GM10266 (cell line): ENCODE data around the gene DUOXA1.
A peak's percentile ranks its signal among the peaks of the same experiment; 100 is the strongest.
"Not testable (repeated sequence)": the region's sequence is repeated elsewhere in the genome, so short reads cannot be mapped to it uniquely, and the experiment has no call there.

Experiments used
- DNase-seq: peaks from one replicate; pipeline ENCODE4 v3.0.0; 2012; ENCODE audit errors: extremely low spot score
- TF ChIP-seq, protein P1 (sequence below): IDR thresholded peaks from 2 replicates; pipeline ENCODE4 v1.5.1; 2012; ENCODE audit warnings: mild to moderate bottlenecking, low read depth; ENCODE audit not compliant: control insufficient read depth, insufficient read depth; ENCODE audit errors: missing control alignments

The DUOXA1 gene

DNA sequence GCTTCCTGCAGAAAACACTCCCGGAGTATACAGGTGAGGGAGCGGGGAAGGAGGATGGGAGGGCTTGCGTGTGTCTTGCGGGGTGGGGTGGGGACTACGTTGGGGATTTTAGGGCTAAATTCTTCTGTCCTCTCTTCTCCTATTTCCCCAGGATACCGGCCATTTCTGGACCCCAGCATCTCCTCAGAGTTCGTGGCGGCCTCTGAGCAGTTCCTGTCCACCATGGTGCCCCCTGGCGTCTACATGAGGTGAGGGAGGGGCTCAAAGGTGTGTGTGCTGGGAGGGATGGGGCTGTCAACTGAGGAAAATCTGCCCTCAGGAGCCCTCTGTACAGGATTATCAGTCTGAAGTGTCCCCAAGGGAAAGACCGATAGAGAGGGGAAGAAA lies 6.7 kb upstream of the DUOXA1 start:
- TF ChIP-seq, protein P1, sequence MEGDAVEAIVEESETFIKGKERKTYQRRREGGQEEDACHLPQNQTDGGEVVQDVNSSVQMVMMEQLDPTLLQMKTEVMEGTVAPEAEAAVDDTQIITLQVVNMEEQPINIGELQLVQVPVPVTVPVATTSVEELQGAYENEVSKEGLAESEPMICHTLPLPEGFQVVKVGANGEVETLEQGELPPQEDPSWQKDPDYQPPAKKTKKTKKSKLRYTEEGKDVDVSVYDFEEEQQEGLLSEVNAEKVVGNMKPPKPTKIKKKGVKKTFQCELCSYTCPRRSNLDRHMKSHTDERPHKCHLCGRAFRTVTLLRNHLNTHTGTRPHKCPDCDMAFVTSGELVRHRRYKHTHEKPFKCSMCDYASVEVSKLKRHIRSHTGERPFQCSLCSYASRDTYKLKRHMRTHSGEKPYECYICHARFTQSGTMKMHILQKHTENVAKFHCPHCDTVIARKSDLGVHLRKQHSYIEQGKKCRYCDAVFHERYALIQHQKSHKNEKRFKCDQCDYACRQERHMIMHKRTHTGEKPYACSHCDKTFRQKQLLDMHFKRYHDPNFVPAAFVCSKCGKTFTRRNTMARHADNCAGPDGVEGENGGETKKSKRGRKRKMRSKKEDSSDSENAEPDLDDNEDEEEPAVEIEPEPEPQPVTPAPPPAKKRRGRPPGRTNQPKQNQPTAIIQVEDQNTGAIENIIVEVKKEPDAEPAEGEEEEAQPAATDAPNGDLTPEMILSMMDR = peak; percentile 28
- DNase-seq = no peak

DNA sequence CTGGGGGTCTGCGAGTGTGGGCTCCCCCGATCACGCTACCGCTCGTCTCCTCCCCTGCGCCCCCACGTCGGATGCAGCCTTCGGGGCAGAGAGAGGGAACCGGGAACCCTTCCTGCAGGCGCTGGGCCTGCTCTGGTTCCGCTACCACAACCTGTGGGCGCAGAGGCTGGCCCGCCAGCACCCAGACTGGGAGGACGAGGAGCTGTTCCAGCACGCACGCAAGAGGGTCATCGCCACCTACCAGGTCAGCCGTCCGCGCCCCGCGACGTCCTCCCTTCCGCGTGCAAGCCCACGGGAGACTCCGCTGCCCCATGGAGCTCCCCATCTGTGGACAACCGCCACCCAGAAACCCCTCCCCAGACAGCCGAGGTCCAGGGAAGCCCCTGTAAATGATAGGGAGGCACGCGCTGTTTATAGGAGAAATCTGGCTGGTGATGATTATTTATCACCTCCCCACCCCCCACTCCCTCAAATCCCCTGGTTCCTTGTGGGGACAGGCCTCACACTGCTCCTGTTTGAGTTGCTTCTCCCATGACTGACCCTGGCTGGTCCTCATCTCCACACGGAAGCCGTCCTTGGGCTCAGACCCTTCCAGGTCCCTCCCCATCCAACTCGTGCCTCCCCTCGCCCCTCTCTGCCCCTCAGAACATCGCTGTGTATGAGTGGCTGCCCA lies 6.2 kb upstream of the DUOXA1 start:
- DNase-seq = not testable (repeated sequence)

DNA sequence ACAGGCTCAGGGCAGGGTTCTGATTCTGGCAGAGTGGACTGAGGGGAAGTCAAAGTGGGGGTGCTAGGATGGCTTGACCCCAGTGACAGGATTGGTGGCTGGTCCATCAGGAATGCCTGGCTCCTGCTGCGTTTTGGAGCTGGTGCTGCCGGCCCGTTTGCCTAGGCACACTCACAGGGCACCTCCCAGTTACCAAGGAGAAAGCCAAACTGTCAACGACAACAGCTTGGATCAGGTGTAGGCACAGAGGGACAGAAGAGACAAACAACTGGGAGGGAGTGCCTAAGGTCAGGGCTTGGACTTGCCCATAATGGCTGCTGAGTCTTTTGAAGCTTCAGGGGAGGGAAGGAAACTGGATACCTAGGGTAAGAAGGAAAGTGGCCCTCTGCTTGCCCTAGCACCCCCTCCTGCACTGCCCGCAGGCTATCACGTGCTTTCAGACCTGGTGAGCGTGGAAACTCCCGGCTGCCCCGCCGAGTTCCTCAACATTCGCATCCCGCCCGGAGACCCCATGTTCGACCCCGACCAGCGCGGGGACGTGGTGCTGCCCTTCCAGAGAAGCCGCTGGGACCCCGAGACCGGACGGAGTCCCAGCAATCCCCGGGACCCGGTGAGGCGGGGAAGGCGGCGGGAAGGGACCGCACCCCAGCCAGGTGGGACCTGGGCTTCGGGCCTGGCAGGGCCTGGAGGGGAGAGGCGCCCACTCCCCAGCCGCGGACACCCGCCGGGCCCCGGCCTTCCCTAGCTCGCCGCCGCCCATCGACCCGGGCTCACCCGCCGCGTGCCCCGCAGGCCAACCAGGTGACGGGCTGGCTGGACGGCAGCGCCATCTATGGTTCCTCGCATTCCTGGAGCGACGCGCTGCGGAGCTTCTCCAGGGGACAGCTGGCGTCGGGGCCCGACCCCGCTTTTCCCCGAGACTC lies 5.3 kb upstream of the DUOXA1 start:
- TF ChIP-seq, protein P1 = peak; percentile 29
- no peak for DNase-seq

DNA sequence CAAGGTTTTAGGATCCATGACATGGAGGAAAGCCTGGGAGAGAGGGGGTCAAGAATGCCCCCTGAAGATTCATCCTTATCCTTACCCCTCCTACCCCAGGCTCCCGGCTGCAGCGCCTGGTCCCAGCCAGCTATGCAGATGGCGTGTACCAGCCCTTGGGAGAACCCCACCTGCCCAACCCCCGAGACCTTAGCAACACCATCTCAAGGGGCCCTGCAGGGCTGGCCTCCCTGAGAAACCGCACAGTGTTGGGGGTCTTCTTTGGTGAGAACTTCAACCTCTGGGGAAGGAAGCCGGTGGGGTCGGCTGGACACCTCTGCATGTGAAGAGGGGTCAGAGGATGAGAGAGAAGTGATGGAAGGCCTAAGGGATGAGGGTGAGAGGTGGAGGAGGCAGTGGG lies 4.4 kb upstream of the DUOXA1 start:
- TF ChIP-seq, protein P1 = no peak
- no peak for DNase-seq

DNA sequence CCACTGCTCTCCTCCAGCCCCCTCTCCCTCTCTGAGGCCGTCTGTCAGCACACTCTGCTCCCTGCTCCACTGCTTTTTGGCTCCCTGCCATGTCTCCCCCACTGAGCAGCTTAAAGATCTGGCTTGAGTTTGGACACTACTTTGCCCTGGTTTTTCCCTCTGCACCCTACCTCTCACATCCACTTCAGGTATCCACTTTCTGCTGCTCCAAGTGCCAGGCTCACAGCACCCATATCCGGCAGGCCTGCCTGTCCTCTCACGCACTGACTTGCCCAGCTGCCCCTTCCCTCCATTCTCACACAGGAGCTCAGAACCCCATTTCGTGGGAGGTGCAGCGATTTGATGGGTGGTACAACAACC lies 3.9 kb upstream of the DUOXA1 start:
- TF ChIP-seq, protein P1 = no peak
- DNase-seq = no peak

DNA sequence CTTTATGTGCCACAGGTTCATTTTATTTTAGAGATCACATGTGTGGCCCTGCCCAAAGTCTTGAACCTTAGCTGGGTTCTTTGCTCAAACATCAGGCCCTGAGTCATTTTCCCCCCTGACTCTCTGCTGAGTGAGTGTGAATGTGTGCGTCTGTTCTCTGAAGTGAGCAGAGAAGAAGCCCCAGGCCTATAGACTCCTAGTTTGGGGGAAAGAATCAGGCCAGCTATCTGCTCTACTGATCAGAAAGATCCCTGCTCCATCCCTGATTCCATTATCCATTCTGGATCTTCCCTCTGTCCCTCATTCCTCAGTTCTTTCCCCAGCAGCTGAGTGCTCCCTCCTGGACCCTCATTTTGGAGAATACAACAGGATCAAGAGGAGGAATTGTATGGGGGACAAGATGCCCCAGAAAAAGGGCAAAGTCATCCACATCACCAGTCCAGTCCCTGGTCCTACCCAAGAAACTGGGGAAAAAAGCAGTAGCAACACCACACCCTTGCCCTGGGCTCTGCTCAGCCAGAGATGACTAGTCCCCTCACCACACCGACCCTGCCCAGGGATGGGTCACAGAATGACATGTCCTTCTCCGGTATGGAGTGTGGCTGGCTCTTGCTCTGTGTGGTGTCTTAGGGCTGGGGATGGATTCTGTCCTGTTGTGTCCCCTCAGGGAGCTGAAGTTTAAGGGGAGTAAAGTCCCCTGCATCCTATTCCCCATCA lies 3.3 kb upstream of the DUOXA1 start:
- TF ChIP-seq, protein P1 = no peak

DNA sequence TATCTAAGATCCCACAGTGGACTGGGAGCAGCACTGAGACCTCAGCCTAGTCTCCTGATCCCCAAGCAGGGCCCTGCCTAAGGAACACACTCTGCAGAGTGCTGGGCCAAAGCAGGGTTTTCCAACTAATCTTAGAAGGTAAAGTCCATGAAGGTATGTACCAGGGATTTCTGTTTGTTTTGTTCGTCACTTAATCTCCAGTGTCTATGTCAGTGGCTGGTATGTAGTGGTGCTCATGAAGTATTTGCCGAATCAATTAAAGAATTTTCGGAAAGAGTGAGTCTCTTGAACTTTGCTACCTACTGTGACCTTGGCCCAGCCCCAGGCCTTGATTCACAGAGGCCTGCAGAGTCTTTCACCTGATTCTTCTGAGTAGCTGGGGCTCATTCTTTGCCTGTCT lies 1.8 kb upstream of the DUOXA1 start:
- no peak for DNase-seq
- TF ChIP-seq, protein P1 = no peak

More for the DNA sequence above, 3.3 kb upstream of the DUOXA1 start:
- DNase-seq = no peak
